ENCODE data around the gene WDR70. TPM values are rescaled to one million over a fixed set of nuclear protein-coding genes. Genes with fewer than 3 reads are reported as not detected.
"Not testable (repeated sequence)": the region's sequence is repeated elsewhere in the genome, so short reads cannot be mapped to it uniquely, and the experiment has no call there.

Gene WDR70
- total and polyA plus RNA-seq, 4 donors, result 4.0 to 17.7 (median 14.5) TPM

DNA sequence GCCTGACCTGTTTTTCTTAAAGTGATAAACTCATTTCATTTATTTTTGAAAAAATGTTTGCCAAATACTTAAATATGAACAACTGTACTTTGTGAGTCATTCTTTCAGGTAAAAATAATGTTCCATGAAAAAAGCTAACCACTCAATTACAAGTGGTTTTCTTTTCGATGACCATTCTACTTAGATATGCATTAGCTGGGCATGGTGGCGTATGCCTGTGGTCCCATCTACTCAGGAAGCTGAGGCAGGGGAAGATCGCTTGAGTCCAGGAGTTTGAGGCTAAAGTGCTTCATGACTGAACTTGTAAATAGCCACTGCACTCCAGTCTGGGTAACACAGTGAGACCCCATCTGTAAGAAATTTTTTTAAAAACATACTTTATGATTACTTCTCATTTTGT, 4.0 kb upstream of the WDR70 start:
- H3K4me1 ChIP-seq (ENCODE audit: control insufficient read depth in 4 of 4, insufficient read depth in 4 of 4, low read length in 3 of 4), result peaks cover 0 to 12% (median 8%) of the 10 kb centered on the region in 4 donors
- H3K36me3 ChIP-seq (ENCODE audit: control insufficient read depth in 4 of 4, insufficient read depth in 3 of 4, low read depth in 1 of 4, low read length in 3 of 4), result no peaks in the 10 kb centered on the region
- H3K9me3 ChIP-seq (ENCODE audit: control insufficient read depth in 4 of 4, low read length in 3 of 4), result no peaks in the 10 kb centered on the region
- 85% methylated on average over 3 of the region's 3 CpGs for WGBS
- H3K27ac ChIP-seq (ENCODE audit: low read depth in 1 of 2, low read length in 2 of 2), result no peak overlapping the region
- no peak for DNase-seq (ENCODE audit: low spot score)
- no peak overlapping the region for H3K9ac ChIP-seq (ENCODE audit: low read depth in 1 of 2, low read length in 2 of 2)
- no peaks in the 10 kb centered on the region for H3K27me3 ChIP-seq (ENCODE audit: control insufficient read depth in 4 of 4, insufficient read depth in 4 of 4, low read length in 3 of 4)
- H3K4me3 ChIP-seq (ENCODE audit: low read depth in 1 of 3, low read length in 3 of 3), result no peak overlapping the region
- TF ChIP-seq, protein P1, sequence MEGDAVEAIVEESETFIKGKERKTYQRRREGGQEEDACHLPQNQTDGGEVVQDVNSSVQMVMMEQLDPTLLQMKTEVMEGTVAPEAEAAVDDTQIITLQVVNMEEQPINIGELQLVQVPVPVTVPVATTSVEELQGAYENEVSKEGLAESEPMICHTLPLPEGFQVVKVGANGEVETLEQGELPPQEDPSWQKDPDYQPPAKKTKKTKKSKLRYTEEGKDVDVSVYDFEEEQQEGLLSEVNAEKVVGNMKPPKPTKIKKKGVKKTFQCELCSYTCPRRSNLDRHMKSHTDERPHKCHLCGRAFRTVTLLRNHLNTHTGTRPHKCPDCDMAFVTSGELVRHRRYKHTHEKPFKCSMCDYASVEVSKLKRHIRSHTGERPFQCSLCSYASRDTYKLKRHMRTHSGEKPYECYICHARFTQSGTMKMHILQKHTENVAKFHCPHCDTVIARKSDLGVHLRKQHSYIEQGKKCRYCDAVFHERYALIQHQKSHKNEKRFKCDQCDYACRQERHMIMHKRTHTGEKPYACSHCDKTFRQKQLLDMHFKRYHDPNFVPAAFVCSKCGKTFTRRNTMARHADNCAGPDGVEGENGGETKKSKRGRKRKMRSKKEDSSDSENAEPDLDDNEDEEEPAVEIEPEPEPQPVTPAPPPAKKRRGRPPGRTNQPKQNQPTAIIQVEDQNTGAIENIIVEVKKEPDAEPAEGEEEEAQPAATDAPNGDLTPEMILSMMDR (IDR thresholded peaks at IDR 0.05; ENCODE audit: low read depth, low read length, missing input control), result no peak
- TF ChIP-seq, protein P2, sequence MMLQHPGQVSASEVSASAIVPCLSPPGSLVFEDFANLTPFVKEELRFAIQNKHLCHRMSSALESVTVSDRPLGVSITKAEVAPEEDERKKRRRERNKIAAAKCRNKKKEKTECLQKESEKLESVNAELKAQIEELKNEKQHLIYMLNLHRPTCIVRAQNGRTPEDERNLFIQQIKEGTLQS (IDR thresholded peaks at IDR 0.05), result no peak
- TF ChIP-seq, protein P3, sequence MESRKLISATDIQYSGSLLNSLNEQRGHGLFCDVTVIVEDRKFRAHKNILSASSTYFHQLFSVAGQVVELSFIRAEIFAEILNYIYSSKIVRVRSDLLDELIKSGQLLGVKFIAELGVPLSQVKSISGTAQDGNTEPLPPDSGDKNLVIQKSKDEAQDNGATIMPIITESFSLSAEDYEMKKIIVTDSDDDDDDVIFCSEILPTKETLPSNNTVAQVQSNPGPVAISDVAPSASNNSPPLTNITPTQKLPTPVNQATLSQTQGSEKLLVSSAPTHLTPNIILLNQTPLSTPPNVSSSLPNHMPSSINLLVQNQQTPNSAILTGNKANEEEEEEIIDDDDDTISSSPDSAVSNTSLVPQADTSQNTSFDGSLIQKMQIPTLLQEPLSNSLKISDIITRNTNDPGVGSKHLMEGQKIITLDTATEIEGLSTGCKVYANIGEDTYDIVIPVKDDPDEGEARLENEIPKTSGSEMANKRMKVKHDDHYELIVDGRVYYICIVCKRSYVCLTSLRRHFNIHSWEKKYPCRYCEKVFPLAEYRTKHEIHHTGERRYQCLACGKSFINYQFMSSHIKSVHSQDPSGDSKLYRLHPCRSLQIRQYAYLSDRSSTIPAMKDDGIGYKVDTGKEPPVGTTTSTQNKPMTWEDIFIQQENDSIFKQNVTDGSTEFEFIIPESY (IDR thresholded peaks at IDR 0.05), result no peak
- no peak for TF ChIP-seq RXRA (IDR thresholded peaks at IDR 0.05)
- TF ChIP-seq HNF4A (conservative IDR thresholded peaks at IDR 0.05), result no peak
- TF ChIP-seq TAF1 (conservative IDR thresholded peaks at IDR 0.05), result no peak
- no peak for TF ChIP-seq HNF4G (IDR thresholded peaks at IDR 0.05)
- TF ChIP-seq, protein P4, sequence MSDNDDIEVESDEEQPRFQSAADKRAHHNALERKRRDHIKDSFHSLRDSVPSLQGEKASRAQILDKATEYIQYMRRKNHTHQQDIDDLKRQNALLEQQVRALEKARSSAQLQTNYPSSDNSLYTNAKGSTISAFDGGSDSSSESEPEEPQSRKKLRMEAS (IDR thresholded peaks at IDR 0.05), result no peak
- no peak for TF ChIP-seq YY1 (IDR thresholded peaks at IDR 0.05)
- TF ChIP-seq EGR1 (IDR thresholded peaks at IDR 0.05; ENCODE audit: low read depth in 2 of 2), result no peak
- TF ChIP-seq FOXA1 (IDR thresholded peaks at IDR 0.05), result no peak
- no peak for TF ChIP-seq SP1 (IDR thresholded peaks at IDR 0.05)
- TF ChIP-seq NR2F2 (IDR thresholded peaks at IDR 0.05), result no peak
- TF ChIP-seq GABPA (IDR thresholded peaks at IDR 0.05 in 1 of 2, conservative IDR thresholded peaks at IDR 0.05 in 1 of 2), result no peak
- no peak for TF ChIP-seq FOXA2 (IDR thresholded peaks at IDR 0.05)
- TF ChIP-seq JUND (IDR thresholded peaks at IDR 0.05), result no peak
- TF ChIP-seq, protein P5, sequence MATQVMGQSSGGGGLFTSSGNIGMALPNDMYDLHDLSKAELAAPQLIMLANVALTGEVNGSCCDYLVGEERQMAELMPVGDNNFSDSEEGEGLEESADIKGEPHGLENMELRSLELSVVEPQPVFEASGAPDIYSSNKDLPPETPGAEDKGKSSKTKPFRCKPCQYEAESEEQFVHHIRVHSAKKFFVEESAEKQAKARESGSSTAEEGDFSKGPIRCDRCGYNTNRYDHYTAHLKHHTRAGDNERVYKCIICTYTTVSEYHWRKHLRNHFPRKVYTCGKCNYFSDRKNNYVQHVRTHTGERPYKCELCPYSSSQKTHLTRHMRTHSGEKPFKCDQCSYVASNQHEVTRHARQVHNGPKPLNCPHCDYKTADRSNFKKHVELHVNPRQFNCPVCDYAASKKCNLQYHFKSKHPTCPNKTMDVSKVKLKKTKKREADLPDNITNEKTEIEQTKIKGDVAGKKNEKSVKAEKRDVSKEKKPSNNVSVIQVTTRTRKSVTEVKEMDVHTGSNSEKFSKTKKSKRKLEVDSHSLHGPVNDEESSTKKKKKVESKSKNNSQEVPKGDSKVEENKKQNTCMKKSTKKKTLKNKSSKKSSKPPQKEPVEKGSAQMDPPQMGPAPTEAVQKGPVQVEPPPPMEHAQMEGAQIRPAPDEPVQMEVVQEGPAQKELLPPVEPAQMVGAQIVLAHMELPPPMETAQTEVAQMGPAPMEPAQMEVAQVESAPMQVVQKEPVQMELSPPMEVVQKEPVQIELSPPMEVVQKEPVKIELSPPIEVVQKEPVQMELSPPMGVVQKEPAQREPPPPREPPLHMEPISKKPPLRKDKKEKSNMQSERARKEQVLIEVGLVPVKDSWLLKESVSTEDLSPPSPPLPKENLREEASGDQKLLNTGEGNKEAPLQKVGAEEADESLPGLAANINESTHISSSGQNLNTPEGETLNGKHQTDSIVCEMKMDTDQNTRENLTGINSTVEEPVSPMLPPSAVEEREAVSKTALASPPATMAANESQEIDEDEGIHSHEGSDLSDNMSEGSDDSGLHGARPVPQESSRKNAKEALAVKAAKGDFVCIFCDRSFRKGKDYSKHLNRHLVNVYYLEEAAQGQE (IDR thresholded peaks at IDR 0.05), result no peak
- TF ChIP-seq RAD21 (IDR thresholded peaks at IDR 0.05), result no peak

DNA sequence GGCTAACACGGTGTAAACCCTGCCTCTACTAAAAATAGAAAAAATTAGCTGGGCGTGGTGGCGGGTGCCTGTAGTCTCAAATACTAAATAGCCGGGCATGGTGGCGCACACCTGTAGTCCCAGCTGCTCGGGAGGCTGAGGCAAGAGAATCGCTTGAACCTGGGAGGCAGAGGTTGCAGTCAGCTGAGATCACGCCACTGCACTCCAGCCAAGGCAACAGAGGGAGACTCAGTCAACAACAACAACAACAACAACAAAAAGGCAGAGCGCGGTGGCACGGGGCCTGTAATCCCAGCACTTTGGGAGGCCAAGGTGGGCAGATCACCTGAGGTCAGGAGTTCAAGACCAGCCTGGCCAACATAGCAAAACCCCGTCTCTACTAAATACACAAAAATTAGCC, 1.1 kb upstream of the WDR70 start:
- 93% methylated on average over 12 of the region's 12 CpGs for WGBS
- H3K9ac ChIP-seq (ENCODE audit: low read depth in 1 of 2, low read length in 2 of 2); H3K36me3 ChIP-seq (ENCODE audit: control insufficient read depth in 4 of 4, insufficient read depth in 3 of 4, low read depth in 1 of 4, low read length in 3 of 4); H3K9me3 ChIP-seq (ENCODE audit: control insufficient read depth in 4 of 4, low read length in 3 of 4); DNase-seq (ENCODE audit: low spot score); H3K27me3 ChIP-seq (ENCODE audit: control insufficient read depth in 4 of 4, insufficient read depth in 4 of 4, low read length in 3 of 4); H3K27ac ChIP-seq (ENCODE audit: low read depth in 1 of 2, low read length in 2 of 2); H3K4me3 ChIP-seq (ENCODE audit: low read depth in 1 of 3, low read length in 3 of 3); H3K4me1 ChIP-seq (ENCODE audit: control insufficient read depth in 4 of 4, insufficient read depth in 4 of 4, low read length in 3 of 4): not testable (repeated sequence)

Measured in liver (tissue), 9 donors.